NT2/D1 (cell line): ENCODE data around the gene R3HCC1L.

Experiments
- DNase-seq: peaks from one replicate; pipeline ENCODE4 v3.0.0-alpha.2; 2011; ENCODE audit warnings: low read depth, low spot score
- H3K27me3 ChIP-seq: 2 replicates; pipeline ENCODE4 v1.6.0; 2011; ENCODE audit warnings: mild to moderate bottlenecking; ENCODE audit not compliant: insufficient read length, insufficient read depth
- H3K36me3 ChIP-seq: 2 replicates; pipeline ENCODE4 v1.6.1; 2011; ENCODE audit warnings: mild to moderate bottlenecking, low read length, mixed read lengths; ENCODE audit not compliant: insufficient read depth, insufficient read length
- H3K4me1 ChIP-seq: 2 replicates; pipeline ENCODE4 v1.5.1; 2011; ENCODE audit not compliant: insufficient read depth, insufficient read length
- H3K4me3 ChIP-seq: 2 replicates; pipeline ENCODE4 v1.5.1; 2011; ENCODE audit warnings: low read depth; ENCODE audit not compliant: insufficient read length
- H3K9ac ChIP-seq: 2 replicates; pipeline ENCODE4 v1.6.0; 2011; ENCODE audit warnings: low read depth; ENCODE audit not compliant: insufficient read length
- H3K9me3 ChIP-seq: 2 replicates; pipeline ENCODE4 v1.5.1; 2011; ENCODE audit warnings: mild to moderate bottlenecking, low read length; ENCODE audit not compliant: insufficient read depth
- SUZ12 ChIP-seq: IDR thresholded peaks from 2 replicates; pipeline ENCODE4 v1.6.1; 2011; ENCODE audit not compliant: insufficient read length, insufficient read depth; ENCODE audit errors: extremely low read depth
- YY1 ChIP-seq: IDR thresholded peaks from 2 replicates; pipeline ENCODE4 v1.6.1; 2011; ENCODE audit not compliant: insufficient read length, insufficient read depth
- ZNF274 ChIP-seq: IDR thresholded peaks from 2 replicates; pipeline ENCODE4 v1.6.1; 2011; ENCODE audit warnings: mild to moderate bottlenecking, low read depth, low read length

R3HCC1L gene

DNA sequence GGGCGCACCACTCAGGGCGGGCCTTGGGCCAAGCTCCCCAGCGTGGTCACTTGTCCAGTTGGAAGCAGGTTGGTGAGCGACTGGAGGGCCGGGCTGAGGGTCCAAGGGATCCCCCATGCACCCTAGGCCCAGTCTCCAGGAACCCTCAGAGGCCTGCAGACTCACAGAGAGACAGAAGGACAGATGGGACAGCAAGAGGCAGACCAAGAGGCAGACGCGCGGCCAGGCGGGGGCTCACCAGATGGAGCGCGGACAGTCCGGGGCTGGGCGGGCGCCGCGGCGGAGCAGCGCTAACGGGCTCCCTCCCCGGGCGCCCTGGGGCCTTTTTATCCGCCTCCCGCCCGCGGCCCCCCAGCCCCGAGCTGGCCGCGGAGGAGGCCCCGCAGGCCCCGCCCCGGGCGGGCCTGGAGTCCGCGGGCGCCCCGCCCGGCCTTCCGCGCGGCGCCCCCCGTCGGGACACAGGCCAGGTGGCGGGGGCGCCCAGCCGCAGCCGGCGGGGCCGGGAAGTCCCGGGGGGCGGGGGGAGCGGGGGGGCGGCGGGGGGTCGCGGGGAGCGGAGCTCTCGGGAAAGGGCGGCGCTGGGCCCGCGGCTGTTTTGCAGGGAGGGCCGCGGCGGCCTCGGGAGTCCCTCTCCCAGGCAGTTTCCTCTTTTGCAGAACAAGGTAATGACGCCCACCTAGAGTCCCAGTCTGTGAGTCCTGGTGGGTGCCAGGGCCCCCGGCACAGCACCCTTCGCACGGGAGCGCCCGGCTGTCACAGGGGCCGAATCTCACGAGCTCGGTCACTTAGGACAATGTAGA lies 133.6 kb downstream of the R3HCC1L start, which contains the start of gene LOXL4:
TSS of gene LOXL4 (minus strand) at position 301 of the 800 bp plus-strand sequence. CDS start 5,175 bp downstream, outside the sequence.
- H3K9me3 ChIP-seq: no peaks in the 10 kb centered on the region
- no peak for DNase-seq
- TF ChIP-seq SUZ12: no peak
- no peak for TF ChIP-seq ZNF274
- no peak for TF ChIP-seq YY1
- peaks cover 5% of the 10 kb centered on the region for H3K36me3 ChIP-seq
- H3K9ac ChIP-seq: peak within 1 kb of the TSS; percentile 50
- H3K4me3 ChIP-seq: peak within 1 kb of the TSS; percentile 28
- H3K27me3 ChIP-seq: no peaks in the 10 kb centered on the region
- peaks cover 28% of the 10 kb centered on the region for H3K4me1 ChIP-seq

DNA sequence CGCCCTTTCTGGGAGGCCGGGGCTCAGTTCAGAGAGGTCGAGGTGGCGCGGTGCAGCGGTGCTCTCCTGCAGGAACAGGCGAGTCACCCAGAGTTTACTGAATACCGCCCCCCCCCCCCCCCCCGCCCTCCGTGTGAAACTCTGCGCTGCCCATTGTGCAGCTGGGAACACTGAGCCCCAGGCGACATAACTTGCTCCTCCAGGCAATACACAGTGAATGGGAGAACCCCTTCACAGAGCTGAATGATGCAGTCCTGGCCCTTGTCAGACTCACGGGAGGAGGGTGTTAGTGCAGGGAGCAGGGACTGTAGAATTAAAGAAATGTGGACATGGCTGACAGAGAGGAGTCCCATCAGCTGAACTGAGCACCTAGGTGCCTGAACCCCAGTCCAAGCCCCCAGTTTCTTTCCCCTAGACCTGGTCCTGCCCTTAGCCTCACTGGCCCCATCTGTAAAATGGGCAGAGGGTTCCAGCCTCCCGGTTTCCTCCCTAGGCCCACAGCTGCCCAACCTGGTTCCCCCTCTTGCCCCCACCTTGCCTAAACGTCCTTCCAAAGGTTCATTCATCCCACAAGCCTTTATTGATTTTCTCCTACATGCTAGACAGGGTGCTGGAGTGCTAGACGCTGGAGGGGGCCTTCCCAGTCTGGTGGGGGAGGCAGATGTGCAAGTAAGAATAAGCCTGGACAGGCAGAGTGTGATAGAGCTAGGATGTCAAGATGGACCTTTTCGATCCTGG lies 134.4 kb downstream of the R3HCC1L start:
- H3K9me3 ChIP-seq: no peaks in the 10 kb centered on the region
- peaks cover 28% of the 10 kb centered on the region for H3K4me1 ChIP-seq
- no peak for TF ChIP-seq ZNF274
- TF ChIP-seq YY1: no peak
- no peak for TF ChIP-seq SUZ12
- H3K4me3 ChIP-seq: peak overlapping the region; percentile 28
- no peak for DNase-seq
- peaks cover 5% of the 10 kb centered on the region for H3K36me3 ChIP-seq
- H3K27me3 ChIP-seq: no peaks in the 10 kb centered on the region
- peak overlapping the region; percentile 11 for H3K9ac ChIP-seq

DNA sequence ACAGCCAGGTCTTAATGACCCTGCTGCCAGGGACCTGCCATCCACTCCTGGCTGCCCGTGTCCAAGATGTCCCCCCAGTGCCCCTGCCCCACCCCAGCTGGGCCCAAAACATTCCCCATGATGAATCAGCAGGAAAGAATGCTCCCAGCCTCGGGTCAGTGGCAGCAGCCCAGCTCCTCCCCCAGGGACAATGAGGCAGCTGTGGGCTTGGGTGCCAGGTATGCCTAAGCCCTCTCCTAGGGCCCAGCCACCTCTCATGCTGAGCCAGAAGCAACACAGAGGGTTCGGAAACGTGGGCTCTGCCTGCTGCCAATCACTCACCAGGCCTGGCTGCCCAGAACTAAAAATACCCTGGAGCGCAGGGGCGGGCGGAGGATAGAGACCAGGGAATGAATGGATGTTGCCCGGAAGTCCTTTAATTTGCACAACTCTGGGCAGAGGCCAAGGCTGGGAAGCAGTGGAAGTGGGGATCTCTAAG lies 135.0 kb downstream of the R3HCC1L start:
- DNase-seq: peak; percentile 23
- no peaks in the 10 kb centered on the region for H3K27me3 ChIP-seq
- no peak overlapping the region for H3K9ac ChIP-seq
- no peak overlapping the region for H3K4me3 ChIP-seq
- H3K9me3 ChIP-seq: no peaks in the 10 kb centered on the region
- peaks cover 5% of the 10 kb centered on the region for H3K36me3 ChIP-seq
- H3K4me1 ChIP-seq: peaks cover 28% of the 10 kb centered on the region
- no peak for TF ChIP-seq ZNF274
- TF ChIP-seq YY1: no peak
- TF ChIP-seq SUZ12: no peak

DNA sequence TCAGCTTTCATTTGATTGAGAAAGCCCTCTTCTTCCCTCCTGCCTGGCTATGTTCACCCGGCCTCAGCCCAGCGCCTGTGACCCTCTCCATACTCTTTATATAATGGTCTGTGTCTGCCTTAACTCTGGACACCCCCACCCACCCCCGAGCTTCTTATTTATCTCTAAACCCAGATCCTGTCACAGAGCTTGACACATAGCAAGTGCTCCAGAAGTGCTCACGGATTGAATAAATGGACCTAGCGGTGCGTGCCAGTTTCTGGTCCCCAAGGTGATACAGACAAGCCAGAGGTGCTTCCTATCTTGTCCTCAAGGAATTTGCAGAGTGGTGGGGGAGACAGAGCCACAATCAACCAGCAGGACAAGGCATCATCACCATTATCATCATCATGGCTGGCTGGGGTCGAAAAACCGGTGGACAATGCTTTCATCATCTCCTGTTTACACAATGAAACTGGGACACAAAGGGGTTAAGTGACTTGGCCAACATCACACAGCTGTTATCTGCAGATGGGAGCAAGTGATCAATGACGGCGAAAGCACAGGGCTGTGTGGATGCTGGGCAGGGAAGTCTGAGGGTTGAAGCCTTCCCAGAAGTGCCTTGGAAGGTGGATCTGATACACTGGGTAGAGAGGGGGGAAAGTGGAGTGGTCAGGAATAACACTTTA lies 135.8 kb downstream of the R3HCC1L start:
- peaks cover 28% of the 10 kb centered on the region for H3K4me1 ChIP-seq
- H3K9me3 ChIP-seq: no peaks in the 10 kb centered on the region
- H3K27me3 ChIP-seq: no peaks in the 10 kb centered on the region
- no peak overlapping the region for H3K4me3 ChIP-seq
- TF ChIP-seq YY1 (no peak), ZNF274 (no peak), SUZ12 (no peak)
- no peaks in the 10 kb centered on the region for H3K36me3 ChIP-seq
- DNase-seq: no peak
- no peak overlapping the region for H3K9ac ChIP-seq

DNA sequence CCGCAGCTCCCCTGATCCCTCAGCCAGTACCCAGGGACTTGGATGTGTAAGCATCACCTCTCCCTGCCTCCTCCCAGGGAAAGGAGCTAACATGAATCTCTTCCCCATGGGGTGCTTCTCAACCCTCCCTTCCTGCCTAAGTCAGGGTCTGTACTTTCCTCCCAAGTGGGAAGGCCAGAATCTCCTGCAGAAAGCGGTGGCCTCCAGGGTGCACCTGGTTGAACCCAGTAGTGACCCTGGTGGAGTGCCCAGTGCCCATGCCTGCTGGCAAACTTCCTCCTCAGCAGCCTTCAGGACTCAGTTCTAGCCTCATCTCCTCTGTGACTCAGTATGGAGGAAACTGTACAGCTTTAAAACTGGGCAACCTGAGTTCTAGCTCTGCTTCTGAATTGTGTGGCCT lies 136.3 kb downstream of the R3HCC1L start:
- Histone ChIP-seq H3K4me3 (no peak overlapping the region), H3K9ac (no peak overlapping the region), H3K9me3 (no peaks in the 10 kb centered on the region), H3K27me3 (no peaks in the 10 kb centered on the region), H3K36me3 (no peaks in the 10 kb centered on the region), H3K4me1 (peaks cover 25% of the 10 kb centered on the region)
- DNase-seq: no peak
- TF ChIP-seq SUZ12 (no peak), YY1 (no peak), ZNF274 (no peak)

DNA sequence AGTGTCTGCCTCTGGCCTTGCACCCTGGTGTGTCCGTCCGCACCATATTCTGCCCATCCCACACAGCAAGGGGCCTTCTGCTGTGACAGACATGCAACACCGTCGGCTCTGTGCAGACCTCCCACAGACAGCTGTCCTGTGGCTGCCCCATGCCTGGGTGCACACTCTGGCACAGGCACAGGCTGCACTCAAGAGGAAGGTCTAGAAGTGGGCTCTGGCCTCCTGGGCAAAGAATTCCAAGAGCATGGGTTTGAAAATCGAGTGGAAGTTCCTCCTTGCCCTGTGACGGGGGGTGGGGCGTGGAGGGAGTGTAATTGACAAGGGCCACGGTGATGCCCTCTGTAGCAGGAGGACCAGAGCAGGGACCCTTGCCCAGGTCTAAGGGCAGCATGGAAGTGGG lies 137.8 kb downstream of the R3HCC1L start:
- H3K9ac ChIP-seq: no peak overlapping the region
- no peak for DNase-seq
- no peak overlapping the region for H3K4me3 ChIP-seq
- H3K9me3 ChIP-seq: no peaks in the 10 kb centered on the region
- peaks cover 19% of the 10 kb centered on the region for H3K4me1 ChIP-seq
- no peaks in the 10 kb centered on the region for H3K27me3 ChIP-seq
- no peaks in the 10 kb centered on the region for H3K36me3 ChIP-seq
- TF ChIP-seq ZNF274 (no peak), YY1 (no peak), SUZ12 (no peak)

DNA sequence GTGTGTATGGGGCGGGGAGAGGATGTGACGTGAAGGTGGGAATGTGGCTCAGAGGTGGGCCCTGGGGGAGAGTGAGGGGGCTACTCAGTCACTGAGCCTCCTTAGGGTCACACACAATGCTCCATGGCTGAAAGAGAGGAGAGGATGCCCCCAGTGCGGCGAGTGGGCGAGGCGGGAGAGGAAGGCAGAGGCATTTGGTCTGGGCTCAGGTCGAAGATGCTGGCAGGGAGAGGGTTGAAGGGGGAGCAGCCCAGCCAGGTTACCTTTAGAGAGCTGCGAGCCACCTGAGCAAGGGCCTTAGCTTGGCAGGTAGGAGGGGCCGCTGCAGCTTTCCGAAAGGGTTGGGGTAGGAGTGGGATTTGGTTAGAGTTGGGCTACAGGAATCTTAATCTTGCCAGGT lies 138.2 kb downstream of the R3HCC1L start:
- TF ChIP-seq SUZ12: no peak
- TF ChIP-seq ZNF274: no peak
- Histone ChIP-seq H3K4me3 (no peak overlapping the region), H3K36me3 (no peaks in the 10 kb centered on the region), H3K4me1 (peaks cover 19% of the 10 kb centered on the region), H3K27me3 (no peaks in the 10 kb centered on the region), H3K9me3 (no peaks in the 10 kb centered on the region), H3K9ac (no peak overlapping the region)
- no peak for DNase-seq
